ENCODE measurements around the gene CDK18.

CDK18 gene

GRCh38 chr1:205575294-205575885 lies 70.9 kb downstream of the CDK18 start:
- no peak for DNase-seq

GRCh38 chr1:205576011-205576410 lies 71.5 kb downstream of the CDK18 start:
- DNase-seq = no peak

- no peak for DNase-seq
Measured at GRCh38 chr1:205576805-205577761, 72.6 kb downstream of the CDK18 start.

- no peak for DNase-seq
Measured at GRCh38 chr1:205577874-205578658, 73.6 kb downstream of the CDK18 start.

- no peak for DNase-seq
Measured at GRCh38 chr1:205578780-205579571, 74.5 kb downstream of the CDK18 start.

- no peak for DNase-seq
Measured at GRCh38 chr1:205579711-205580110, 75.2 kb downstream of the CDK18 start.

- DNase-seq = no peak
Measured at GRCh38 chr1:205580140-205580922, 75.9 kb downstream of the CDK18 start.

- no peak for DNase-seq
Measured at GRCh38 chr1:205580923-205581180, 76.4 kb downstream of the CDK18 start.

GRCh38 chr1:205581321-205581980 lies 77.0 kb downstream of the CDK18 start:
- DNase-seq = no peak

GRCh38 chr1:205582046-205582445 lies 77.6 kb downstream of the CDK18 start:
- no peak for DNase-seq

All from NCI-H446 treated with DMSO at 0.1 percent for 48 hours (cell line).